Panc1 (cell line): ENCODE results near the gene MGAT4C. TPM values are rescaled to one million over a fixed set of nuclear protein-coding genes. Genes with fewer than 3 reads are reported as not detected.

ENCODE experiments used
- ATAC-seq: fragments of 200-7000 bp; cut with Tn5 transposase; 2 replicates; pipeline ENCODE4 v1.9.1; 2020; ENCODE audit warnings: mild to moderate bottlenecking, moderate library complexity
- BruUV-seq: library from RNA; stranded (reverse); fragments of 400-500 nt; replicated peaks from 2 replicates; lab custom pipeline; 2021; lab: Mats Ljungman, UMichigan
- CTCF ChIA-PET: fragments of 300-600 bp; sonication (Branson Sonifier 250); formaldehyde crosslinking; loops from one replicate; lab custom pipeline; 2022; ENCODE audit warnings: antibody characterized with exemption; lab: Charles Lee
- POLR2A ChIA-PET: fragments of 300-600 bp; sonication (Branson Sonifier 250); formaldehyde crosslinking; loops from one replicate; lab custom pipeline; 2022; ENCODE audit warnings: antibody characterized with exemption; lab: Charles Lee
- DNase-seq: peaks from one replicate; pipeline ENCODE4 v3.0.0-alpha.2; 2010; ENCODE audit warnings: low read depth, low spot score
- H3K27ac ChIP-seq: 2 replicates; pipeline ENCODE4 v1.5.1; 2011; ENCODE audit warnings: mild to moderate bottlenecking, low read length, inconsistent platforms
- H3K27me3 ChIP-seq: fragments of 200-500 bp; sonication (Bioruptor generic); 2 replicates; pipeline ENCODE4 v1.6.0; 2014; ENCODE audit warnings: low read length, inconsistent platforms; ENCODE audit not compliant: control insufficient read depth, insufficient read depth
- H3K36me3 ChIP-seq: fragments of 200-500 bp; sonication (Bioruptor generic); 2 replicates; pipeline ENCODE4 v1.5.1; 2014; ENCODE audit warnings: inconsistent platforms, mild to moderate bottlenecking, low read length, moderate library complexity; ENCODE audit not compliant: control insufficient read depth, insufficient read depth
- H3K4me1 ChIP-seq: 2 replicates; pipeline ENCODE4 v1.5.1; 2011; ENCODE audit warnings: inconsistent platforms, mild to moderate bottlenecking, low read length, moderate library complexity; ENCODE audit not compliant: control insufficient read depth, insufficient read depth
- H3K4me3 ChIP-seq, 2 experiments: 2 replicates each; pipeline ENCODE4 v1.5.1; 2011 to 2012; ENCODE audit warnings: low read depth in 2 of 2, low read length in 2 of 2, mild to moderate bottlenecking in 2 of 2, inconsistent platforms in 1 of 2, moderate library complexity in 1 of 2
- H3K9me3 ChIP-seq: fragments of 200-500 bp; sonication (Bioruptor generic); 2 replicates; pipeline ENCODE4 v1.5.1; 2014; ENCODE audit warnings: low read depth, mild to moderate bottlenecking, inconsistent platforms, low read length, moderate library complexity; ENCODE audit not compliant: control insufficient read depth, insufficient read depth
- POLR2AphosphoS5 ChIP-seq: IDR thresholded peaks from 2 replicates; pipeline ENCODE4 v1.6.1; 2012; ENCODE audit warnings: mild to moderate bottlenecking, low read depth, low read length, moderate library complexity
- REST ChIP-seq, 2 experiments: IDR thresholded peaks; 2 replicates each; pipeline ENCODE4 v1.6.1; 2011 to 2012; ENCODE audit warnings: low read depth in 2 of 2, control low read depth in 1 of 2, low read length in 1 of 2, mild to moderate bottlenecking in 1 of 2, moderate library complexity in 1 of 2; ENCODE audit not compliant: insufficient read depth in 1 of 2
- SIN3A ChIP-seq: IDR thresholded peaks from 2 replicates; pipeline ENCODE4 v1.6.1; 2012; ENCODE audit warnings: low read depth, mild to moderate bottlenecking, low read length, moderate library complexity, borderline replicate concordance; ENCODE audit not compliant: insufficient read depth
- TCF7L2 ChIP-seq: IDR thresholded peaks from 2 replicates; pipeline ENCODE4 v1.6.1; 2011; ENCODE audit warnings: mild to moderate bottlenecking, low read depth, low read length, inconsistent platforms
- in situ Hi-C: cut with HindIII; loops from 2 replicates; pipeline ENCODE4 v1.10.0; 2016; ENCODE audit warnings: low sequenced_read_pairs, low pct_unique_long_range_greater_than_20kb
- intact Hi-C: fragments of 100-400 bp; cut with micrococcal nuclease; formaldehyde crosslinking; loops from one replicate; pipeline ENCODE4 v1.10.0; 2022; ENCODE audit not compliant: unreplicated experiment
- total RNA-seq: library from RNA; stranded (reverse); gene quantifications from one replicate; pipeline ENCODE4 v1.2.1, GENCODE V29; 2021; ENCODE audit not compliant: unreplicated experiment
- TF ChIP-seq, protein P1 (sequence below): fragments of 450-650 bp; IDR thresholded peaks from 2 replicates; pipeline ENCODE4 v1.5.1; 2017; ENCODE audit warnings: mild to moderate bottlenecking

Gene MGAT4C
- total RNA-seq, 1 experiment from 2014 or later = not detected

GRCh38 chr12:86229772-86230171, 26.4 kb downstream of the MGAT4C start:
- DNase-seq = no peak
- CTCF ChIA-PET = no interaction called here
- in situ Hi-C loops = no loop called here

DNA sequence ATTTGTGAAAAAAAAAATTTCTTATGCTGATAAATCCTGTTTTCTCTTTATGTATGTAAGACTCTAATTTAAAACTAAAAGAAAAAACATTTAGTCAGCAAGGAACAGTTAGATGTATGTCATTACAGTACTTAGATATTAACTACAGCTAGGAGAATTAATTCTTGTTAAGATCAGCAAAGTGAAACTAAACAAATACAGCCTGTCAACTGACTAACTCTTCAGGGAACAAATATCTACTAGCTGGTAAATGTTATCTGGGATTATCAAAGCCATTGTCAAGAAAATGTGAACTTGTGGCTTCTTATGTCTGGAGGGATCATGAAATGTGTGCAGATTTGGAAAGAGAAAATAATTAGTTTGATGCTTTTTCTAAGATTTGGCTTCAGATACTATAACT, 27.5 kb downstream of the MGAT4C start:
- H3K4me3 ChIP-seq = no peak overlapping the region
- intact Hi-C loops (no loop called here), in situ Hi-C loops (no loop called here)
- ChIA-PET POLR2A (no interaction called here), CTCF (interaction anchor here (0.5 kb wide), 1 partner anchor 62 kb away, joined by 3 read pairs; no protein-coding TSS in a partner anchor)
- no peak overlapping the region for H3K27ac ChIP-seq
- BruUV-seq = no TSS peak
- DNase-seq (no peak), ATAC-seq (no peak)
- no peaks in the 10 kb centered on the region for H3K36me3 ChIP-seq
- TF ChIP-seq REST (IDR thresholded peaks at IDR 0.05; ENCODE audit: insufficient read depth in 1 of 2, low read depth in 2 of 2, low read length in 1 of 2) = no peak
- no peak for TF ChIP-seq SIN3A
- TF ChIP-seq TCF7L2 = no peak
- no peak for TF ChIP-seq POLR2AphosphoS5
- TF ChIP-seq, protein P1, sequence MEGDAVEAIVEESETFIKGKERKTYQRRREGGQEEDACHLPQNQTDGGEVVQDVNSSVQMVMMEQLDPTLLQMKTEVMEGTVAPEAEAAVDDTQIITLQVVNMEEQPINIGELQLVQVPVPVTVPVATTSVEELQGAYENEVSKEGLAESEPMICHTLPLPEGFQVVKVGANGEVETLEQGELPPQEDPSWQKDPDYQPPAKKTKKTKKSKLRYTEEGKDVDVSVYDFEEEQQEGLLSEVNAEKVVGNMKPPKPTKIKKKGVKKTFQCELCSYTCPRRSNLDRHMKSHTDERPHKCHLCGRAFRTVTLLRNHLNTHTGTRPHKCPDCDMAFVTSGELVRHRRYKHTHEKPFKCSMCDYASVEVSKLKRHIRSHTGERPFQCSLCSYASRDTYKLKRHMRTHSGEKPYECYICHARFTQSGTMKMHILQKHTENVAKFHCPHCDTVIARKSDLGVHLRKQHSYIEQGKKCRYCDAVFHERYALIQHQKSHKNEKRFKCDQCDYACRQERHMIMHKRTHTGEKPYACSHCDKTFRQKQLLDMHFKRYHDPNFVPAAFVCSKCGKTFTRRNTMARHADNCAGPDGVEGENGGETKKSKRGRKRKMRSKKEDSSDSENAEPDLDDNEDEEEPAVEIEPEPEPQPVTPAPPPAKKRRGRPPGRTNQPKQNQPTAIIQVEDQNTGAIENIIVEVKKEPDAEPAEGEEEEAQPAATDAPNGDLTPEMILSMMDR = no peak
- H3K9me3 ChIP-seq = no peaks in the 10 kb centered on the region
- no peaks in the 10 kb centered on the region for H3K4me1 ChIP-seq
- H3K27me3 ChIP-seq = no peaks in the 10 kb centered on the region

More at GRCh38 chr12:86229772-86230171, 26.4 kb downstream of the MGAT4C start:
- POLR2A ChIA-PET = no interaction called here
- Histone ChIP-seq H3K4me3 (no peak overlapping the region), H3K27ac (no peak overlapping the region), H3K4me1 (no peaks in the 10 kb centered on the region), H3K36me3 (no peaks in the 10 kb centered on the region), H3K9me3 (no peaks in the 10 kb centered on the region), H3K27me3 (no peaks in the 10 kb centered on the region)
- intact Hi-C loops = no loop called here
- no TSS peak for BruUV-seq
- ATAC-seq = no peak
- TF ChIP-seq REST (IDR thresholded peaks at IDR 0.05; ENCODE audit: insufficient read depth in 1 of 2, low read depth in 2 of 2, low read length in 1 of 2) (no peak), SIN3A (no peak), TCF7L2 (no peak), POLR2AphosphoS5 (no peak)
- TF ChIP-seq, protein P1 = no peak
